T follicular helper cell (primary cell): ENCODE results near the gene ATPAF1.

Experiments
- DNase-seq: peaks from one replicate; pipeline ENCODE4 v3.0.0-alpha.2; 2020; ENCODE audit warnings: low read depth

The ATPAF1 gene

DNA sequence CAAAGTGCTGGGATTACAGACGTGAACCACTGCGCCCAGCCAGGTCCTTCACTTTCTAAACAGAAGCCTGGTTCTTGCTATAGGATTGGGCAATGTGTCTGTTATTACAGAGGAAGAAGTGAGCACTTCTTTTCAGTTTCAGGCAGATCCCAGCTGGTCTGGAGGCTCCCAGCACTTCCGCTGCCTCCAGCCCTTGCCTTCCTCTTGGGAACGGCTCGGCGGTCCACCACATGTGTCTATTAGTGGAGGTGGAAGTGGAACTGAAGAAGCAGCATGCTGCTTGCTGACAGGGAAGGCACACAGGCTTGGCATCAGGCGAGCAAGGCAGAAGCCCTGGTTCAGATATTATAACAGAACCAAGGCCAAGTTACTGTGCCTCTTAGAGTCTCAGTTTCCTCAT lies 81.1 kb downstream of the ATPAF1 start:
- DNase-seq = no peak

DNA sequence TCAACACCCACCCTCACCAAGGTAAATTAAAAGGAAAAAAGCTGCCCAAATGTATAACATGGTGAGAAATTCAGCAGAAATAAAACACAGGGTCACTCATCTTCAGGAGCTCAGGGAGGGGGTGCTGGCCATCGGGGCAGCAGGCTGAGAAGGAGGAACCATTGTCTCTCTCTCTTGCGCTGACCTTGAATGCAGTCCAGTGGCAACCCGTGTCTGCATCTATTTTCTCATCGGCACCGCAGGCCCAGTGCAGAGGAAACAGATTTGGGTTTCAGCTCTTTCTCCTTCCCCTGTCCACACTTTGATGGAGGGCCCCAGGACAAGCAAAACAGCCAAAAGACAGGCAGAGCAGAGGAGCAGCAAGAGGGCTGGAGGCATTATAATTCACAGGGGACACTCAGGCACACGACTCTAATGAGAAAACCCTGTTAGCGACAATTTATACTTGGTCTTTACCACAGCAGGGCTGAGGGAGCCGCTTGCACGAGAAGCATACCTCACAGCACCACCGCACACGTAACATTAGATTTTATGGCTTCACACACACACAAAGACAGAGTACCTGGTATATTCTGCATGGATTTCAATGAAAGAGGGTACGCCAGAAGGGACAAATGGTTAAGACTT lies 82.7 kb downstream of the ATPAF1 start:
- DNase-seq = no peak

DNA sequence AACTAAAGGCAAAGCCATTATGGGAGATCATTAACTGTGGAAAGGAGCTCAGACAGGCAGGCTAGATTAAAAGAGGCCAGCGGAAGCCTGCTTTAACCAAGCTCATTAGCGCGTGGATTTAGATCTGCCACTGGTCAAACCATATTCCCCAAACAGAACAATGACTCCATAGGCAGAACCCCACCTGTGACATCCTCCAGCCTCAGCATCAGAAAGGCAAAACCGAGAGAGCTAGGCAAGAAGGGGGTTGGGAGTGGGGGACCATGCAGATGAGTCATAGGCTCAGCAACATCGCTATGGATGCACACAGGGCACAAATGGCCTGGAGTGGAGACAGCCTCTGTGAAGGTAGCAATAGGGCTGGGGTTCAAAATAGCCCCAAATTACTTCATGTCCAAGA lies 84.7 kb downstream of the ATPAF1 start:
- DNase-seq = no peak

DNA sequence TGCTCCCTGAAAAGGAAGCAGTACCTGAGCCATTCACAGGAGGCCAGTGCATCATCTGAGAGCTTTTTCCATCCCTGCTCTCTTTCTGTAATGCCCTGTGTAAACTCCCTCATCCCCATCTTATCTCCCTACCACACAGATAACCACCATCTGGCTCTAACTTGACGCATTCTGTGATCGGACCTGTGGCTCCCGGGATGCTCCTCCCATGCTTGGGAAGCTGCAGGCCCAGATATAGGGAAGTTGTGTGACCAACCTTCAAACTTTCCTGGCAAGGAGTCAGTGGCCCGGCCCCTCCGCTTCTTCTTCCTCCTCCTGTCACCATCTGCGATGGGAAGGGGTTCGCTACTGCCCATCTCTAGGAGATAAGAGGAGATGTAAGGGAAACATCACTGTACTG lies 85.2 kb downstream of the ATPAF1 start:
- DNase-seq = no peak
